ENCODE measurements around the gene OSBPL8.

DNA sequence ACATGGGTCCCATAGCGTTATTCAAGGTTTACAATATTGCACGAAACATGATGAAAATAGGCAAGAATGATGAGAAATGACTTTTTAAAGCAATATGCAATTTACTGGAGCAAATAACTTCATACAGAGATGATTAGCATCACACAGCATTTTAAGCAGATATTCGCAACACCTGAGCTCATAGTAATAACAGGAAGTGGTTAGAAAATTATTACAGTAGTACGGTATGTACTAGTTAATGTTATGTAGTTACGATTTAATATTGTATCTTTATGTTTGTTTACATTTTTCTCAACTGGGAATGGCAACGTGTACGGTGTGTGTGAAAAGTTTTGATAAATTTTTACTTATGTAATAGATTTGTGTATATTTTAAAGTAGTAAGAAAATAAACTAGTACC, 102.6 kb downstream of the OSBPL8 start:
- TF ChIP-seq NRF1 (conservative IDR thresholded peaks at IDR 0.05; ENCODE audit: low read depth, low read length): no peak
- no peak for TF ChIP-seq SRF (IDR thresholded peaks at IDR 0.05; ENCODE audit: low read depth in 2 of 2, low read length in 2 of 2)
- TF ChIP-seq, protein P1, sequence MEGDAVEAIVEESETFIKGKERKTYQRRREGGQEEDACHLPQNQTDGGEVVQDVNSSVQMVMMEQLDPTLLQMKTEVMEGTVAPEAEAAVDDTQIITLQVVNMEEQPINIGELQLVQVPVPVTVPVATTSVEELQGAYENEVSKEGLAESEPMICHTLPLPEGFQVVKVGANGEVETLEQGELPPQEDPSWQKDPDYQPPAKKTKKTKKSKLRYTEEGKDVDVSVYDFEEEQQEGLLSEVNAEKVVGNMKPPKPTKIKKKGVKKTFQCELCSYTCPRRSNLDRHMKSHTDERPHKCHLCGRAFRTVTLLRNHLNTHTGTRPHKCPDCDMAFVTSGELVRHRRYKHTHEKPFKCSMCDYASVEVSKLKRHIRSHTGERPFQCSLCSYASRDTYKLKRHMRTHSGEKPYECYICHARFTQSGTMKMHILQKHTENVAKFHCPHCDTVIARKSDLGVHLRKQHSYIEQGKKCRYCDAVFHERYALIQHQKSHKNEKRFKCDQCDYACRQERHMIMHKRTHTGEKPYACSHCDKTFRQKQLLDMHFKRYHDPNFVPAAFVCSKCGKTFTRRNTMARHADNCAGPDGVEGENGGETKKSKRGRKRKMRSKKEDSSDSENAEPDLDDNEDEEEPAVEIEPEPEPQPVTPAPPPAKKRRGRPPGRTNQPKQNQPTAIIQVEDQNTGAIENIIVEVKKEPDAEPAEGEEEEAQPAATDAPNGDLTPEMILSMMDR (IDR thresholded peaks at IDR 0.05 in 2 of 3, conservative IDR thresholded peaks at IDR 0.05 in 1 of 3; ENCODE audit: control insufficient read depth in 2 of 3, extremely low read depth in 1 of 3, insufficient read depth in 1 of 3, low read depth in 3 of 3, low read length in 3 of 3): no peak
- TF ChIP-seq CEBPB (IDR thresholded peaks at IDR 0.05; ENCODE audit: borderline replicate concordance in 1 of 2, low read depth in 2 of 2, low read length in 2 of 2): no peak

Data from GM12878 (cell line).